ENCODE results near the gene EXOC6B. TPM values are rescaled to one million over a fixed set of nuclear protein-coding genes. Genes with fewer than 3 reads are reported as not detected.
A peak's percentile ranks its signal among the peaks of the same experiment; 100 is the strongest.

EXOC6B gene
- total RNA-seq, 1 donor from 2014 or later: 33.0 TPM

DNA sequence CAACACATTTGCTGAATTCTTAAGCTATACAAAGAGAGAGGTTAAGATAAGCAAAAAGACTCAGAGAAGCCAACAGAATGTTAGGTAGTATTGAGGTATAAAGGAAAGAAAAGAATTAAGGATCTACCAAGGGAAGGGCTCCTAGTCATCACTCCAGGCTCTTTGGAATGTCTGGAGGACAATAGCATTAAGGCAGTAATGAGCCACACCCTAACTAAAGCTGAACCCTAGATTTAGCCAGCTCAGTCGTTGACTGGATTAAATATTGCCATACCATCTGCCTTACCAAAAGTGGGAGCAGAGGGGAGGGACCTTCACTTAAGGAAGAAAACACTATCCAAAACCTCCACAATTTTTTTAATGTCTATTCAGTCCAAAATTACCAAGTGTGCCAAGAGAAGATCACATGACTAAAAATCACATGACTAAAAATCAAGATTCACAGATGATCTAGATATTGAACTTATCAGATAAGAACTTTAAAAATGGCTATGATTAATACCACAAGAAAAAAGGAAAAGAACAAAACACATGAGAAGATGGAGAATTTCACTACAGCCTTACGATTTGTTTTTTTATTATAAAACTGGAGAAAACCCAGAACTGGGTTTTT, 59.7 kb downstream of the EXOC6B start:
- intact Hi-C loops (cut with DNase I): no loop called here
- TF ChIP-seq, protein P1, sequence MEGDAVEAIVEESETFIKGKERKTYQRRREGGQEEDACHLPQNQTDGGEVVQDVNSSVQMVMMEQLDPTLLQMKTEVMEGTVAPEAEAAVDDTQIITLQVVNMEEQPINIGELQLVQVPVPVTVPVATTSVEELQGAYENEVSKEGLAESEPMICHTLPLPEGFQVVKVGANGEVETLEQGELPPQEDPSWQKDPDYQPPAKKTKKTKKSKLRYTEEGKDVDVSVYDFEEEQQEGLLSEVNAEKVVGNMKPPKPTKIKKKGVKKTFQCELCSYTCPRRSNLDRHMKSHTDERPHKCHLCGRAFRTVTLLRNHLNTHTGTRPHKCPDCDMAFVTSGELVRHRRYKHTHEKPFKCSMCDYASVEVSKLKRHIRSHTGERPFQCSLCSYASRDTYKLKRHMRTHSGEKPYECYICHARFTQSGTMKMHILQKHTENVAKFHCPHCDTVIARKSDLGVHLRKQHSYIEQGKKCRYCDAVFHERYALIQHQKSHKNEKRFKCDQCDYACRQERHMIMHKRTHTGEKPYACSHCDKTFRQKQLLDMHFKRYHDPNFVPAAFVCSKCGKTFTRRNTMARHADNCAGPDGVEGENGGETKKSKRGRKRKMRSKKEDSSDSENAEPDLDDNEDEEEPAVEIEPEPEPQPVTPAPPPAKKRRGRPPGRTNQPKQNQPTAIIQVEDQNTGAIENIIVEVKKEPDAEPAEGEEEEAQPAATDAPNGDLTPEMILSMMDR (IDR thresholded peaks at IDR 0.05): no peak
- Histone ChIP-seq H3K27ac (no peak overlapping the region), H3K36me3 (no peaks in the 10 kb centered on the region), H3K4me1 (no peaks in the 10 kb centered on the region), H3K4me3 (no peak overlapping the region), H3K27me3 (ENCODE audit: low read depth) (no peaks in the 10 kb centered on the region), H3K9me3 (peaks cover 16% of the 10 kb centered on the region)
- ATAC-seq: no peak
- DNase-seq: no peak

DNA sequence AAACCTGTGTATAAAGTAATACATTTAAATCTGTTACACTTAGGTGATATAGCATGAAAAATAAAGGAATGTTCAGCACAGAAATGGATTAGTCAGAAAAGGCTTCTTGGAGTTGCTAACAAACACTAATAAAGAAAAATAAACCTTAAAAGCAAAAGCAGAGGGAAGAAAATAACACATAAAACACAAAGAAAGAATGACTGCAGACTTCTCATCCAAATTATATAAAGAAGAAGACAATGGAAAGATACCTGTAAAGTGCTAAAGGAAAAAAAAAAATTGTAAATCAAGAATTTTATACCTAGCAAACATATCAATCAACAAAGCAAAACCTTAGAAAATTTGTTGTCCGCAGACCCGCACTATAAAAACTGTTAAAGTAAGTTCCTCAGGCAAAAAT, 63.6 kb downstream of the EXOC6B start:
- peaks cover 9% of the 10 kb centered on the region for H3K4me1 ChIP-seq
- intact Hi-C loops (cut with DNase I): no loop called here
- no peak overlapping the region for H3K4me3 ChIP-seq
- DNase-seq: no peak
- H3K27me3 ChIP-seq (ENCODE audit: low read depth): no peaks in the 10 kb centered on the region
- no peaks in the 10 kb centered on the region for H3K36me3 ChIP-seq
- H3K9me3 ChIP-seq: peaks cover 16% of the 10 kb centered on the region
- ATAC-seq: no peak
- TF ChIP-seq, protein P1 (IDR thresholded peaks at IDR 0.05): no peak
- no peak overlapping the region for H3K27ac ChIP-seq

DNA sequence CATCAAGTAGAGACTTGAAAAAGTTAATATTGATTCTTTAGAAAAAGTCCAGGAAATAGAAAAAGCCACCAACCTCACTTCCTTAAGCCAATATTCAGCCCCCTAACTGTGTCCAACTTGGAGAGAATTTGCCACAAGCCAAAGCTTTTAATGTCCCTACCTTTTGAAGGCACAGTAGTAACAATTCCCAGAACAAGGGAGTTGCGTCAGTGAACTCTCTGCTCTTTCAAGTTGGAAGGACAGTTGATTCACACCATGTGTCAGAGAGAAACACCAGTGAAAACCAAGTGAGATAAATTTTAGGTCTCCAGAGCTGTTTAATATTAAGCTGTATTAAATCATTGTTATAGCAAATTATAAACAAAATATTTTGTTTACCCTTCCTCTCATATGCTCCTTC, 66.1 kb downstream of the EXOC6B start:
- Histone ChIP-seq H3K27me3 (ENCODE audit: low read depth) (no peaks in the 10 kb centered on the region), H3K4me3 (no peak overlapping the region), H3K36me3 (no peaks in the 10 kb centered on the region), H3K27ac (no peak overlapping the region), H3K4me1 (peaks cover 20% of the 10 kb centered on the region), H3K9me3 (peaks cover 16% of the 10 kb centered on the region)
- no peak for ATAC-seq
- intact Hi-C loops (cut with DNase I): no loop called here
- no peak for DNase-seq
- TF ChIP-seq, protein P1 (IDR thresholded peaks at IDR 0.05): no peak

DNA sequence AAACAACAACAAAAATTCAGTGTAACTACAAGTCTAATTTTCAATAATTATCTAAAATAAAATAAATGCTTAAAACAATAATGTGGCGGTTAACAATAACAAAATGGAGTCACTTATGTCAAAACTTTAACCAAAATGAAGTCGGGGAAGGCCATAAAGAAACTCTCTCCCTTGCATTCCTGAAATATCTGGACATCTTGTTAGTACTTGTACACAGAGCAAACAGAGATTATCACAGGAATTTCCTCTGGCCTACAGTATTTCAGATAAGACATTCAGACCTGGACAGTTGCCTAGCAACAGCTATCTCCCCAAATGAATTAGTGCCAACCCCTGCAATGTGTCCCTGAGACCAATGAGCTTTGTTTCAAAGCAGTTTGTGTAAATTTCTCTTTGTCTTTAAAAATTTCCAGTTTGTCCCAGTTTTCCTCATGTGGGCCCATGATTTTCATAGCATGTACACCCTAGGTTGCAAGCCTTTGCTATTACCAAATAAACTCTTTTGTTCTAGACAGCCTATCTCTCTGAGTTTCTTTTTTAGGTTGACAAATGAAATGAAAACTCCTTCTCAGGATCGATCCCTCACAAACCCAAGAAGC, 68.6 kb downstream of the EXOC6B start:
- Histone ChIP-seq H3K4me3 (no peak overlapping the region), H3K36me3 (no peaks in the 10 kb centered on the region), H3K9me3 (peaks cover 7% of the 10 kb centered on the region), H3K27ac (peak overlapping the region; percentile 21), H3K27me3 (ENCODE audit: low read depth) (no peaks in the 10 kb centered on the region), H3K4me1 (peaks cover 20% of the 10 kb centered on the region)
- intact Hi-C loops (cut with DNase I): no loop called here
- TF ChIP-seq, protein P1 (IDR thresholded peaks at IDR 0.05): no peak
- peak; percentile 82 to 95 for ATAC-seq
- DNase-seq: no peak

DNA sequence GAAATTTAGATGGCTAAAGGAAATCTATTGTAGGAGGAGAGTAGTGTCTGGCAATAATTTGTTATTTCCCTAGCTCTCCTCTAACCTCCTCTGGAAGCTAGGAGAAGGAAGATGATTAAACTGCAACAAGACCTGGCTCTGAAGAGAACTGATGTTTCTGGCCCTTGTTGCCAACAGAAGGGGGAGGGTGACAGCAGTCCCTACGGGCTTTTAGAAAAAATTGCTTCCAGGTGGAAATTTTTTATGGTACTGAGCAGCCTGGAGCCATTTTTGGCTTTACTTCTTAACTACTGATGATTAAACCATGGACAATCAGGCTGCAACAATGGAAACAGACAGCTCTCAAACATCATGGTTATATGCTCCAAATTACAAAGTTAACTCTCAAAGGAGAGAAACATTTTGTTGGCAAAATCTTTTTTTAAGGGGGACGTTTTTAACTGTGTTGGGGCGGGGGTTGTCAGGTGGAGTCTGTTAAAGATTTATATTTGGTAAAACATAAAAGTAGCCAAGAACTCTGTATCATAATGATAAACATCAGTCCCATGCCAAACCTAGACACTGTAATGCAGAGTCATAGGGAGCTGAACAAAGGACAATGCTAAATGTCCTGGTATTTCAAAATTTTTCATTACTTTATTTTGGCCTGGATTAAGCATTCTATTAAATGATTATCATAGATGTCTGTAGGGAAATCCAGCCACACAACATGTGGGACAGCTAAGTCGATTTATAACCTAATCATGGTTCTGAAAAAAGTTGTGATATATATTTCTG, 70.0 kb downstream of the EXOC6B start:
- Histone ChIP-seq H3K4me1 (peaks cover 20% of the 10 kb centered on the region), H3K36me3 (no peaks in the 10 kb centered on the region), H3K27me3 (ENCODE audit: low read depth) (no peaks in the 10 kb centered on the region), H3K27ac (no peak overlapping the region), H3K4me3 (no peak overlapping the region), H3K9me3 (no peaks in the 10 kb centered on the region)
- DNase-seq (no peak), ATAC-seq (no peak)
- intact Hi-C loops (cut with DNase I): no loop called here
- TF ChIP-seq, protein P1 (IDR thresholded peaks at IDR 0.05): no peak

All from lower lobe of right lung (tissue), 2 donors.